ENCODE measurements around the gene MIDN. TPM values are rescaled to one million over a fixed set of nuclear protein-coding genes. Genes with fewer than 3 reads are reported as not detected.
"Not testable (repeated sequence)": the region's sequence is repeated elsewhere in the genome, so short reads cannot be mapped to it uniquely, and the experiment has no call there.

MIDN gene
- total and polyA plus RNA-seq, 12 donors, result 8.6 to 189 (median 59.9) TPM

DNA sequence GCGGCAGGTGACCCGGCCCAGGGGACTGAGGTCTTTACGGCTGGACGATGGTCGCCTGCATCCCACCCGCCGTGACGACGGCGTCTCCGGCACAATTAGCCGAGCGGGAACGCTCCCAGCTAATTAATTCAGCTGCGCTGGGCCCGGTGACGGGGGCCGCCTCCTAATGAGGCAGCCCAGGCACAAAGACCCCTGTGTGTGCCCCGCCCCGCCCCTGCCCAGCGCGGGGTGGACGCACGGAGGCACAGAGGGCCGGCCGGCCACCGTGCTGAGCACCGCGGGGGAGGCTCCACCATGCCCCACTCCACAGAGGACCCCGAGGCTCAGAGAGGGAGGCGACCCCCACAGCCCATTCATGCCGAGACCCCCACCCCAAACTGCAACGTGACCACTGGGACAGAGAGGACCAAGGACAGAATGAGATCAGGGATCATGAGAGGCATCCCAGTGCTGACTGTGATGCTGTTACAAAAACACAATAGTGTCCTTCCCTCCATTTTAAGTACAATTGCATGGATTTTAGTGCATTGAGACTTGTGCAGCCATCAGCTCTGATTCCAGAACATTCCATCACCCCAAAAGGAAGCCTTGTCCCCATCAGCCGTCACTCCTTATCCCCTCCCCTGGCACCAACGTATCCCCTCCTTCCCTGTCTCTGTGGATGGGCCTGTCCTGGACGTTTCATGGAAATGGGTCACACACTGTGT lies 54.3 kb downstream of the MIDN start:
- Histone ChIP-seq H3K27ac (no peak overlapping the region), H3K27me3 (no peaks in the 10 kb centered on the region), H3K4me3 (no peak overlapping the region), H3K4me1 (replicated peaks in 1 of 2) (no peaks in the 10 kb centered on the region), H3K36me3 (replicated peaks in 1 of 2) (no peaks in the 10 kb centered on the region), H3K9me3 (replicated peaks in 1 of 3) (no peaks in the 10 kb centered on the region)
- WGBS, 4 donors, result 39 to 71% (median 57%) methylated on average over 5 to 36 of the region's 36 CpGs
- no peak for DNase-seq
- TF ChIP-seq, protein P1, sequence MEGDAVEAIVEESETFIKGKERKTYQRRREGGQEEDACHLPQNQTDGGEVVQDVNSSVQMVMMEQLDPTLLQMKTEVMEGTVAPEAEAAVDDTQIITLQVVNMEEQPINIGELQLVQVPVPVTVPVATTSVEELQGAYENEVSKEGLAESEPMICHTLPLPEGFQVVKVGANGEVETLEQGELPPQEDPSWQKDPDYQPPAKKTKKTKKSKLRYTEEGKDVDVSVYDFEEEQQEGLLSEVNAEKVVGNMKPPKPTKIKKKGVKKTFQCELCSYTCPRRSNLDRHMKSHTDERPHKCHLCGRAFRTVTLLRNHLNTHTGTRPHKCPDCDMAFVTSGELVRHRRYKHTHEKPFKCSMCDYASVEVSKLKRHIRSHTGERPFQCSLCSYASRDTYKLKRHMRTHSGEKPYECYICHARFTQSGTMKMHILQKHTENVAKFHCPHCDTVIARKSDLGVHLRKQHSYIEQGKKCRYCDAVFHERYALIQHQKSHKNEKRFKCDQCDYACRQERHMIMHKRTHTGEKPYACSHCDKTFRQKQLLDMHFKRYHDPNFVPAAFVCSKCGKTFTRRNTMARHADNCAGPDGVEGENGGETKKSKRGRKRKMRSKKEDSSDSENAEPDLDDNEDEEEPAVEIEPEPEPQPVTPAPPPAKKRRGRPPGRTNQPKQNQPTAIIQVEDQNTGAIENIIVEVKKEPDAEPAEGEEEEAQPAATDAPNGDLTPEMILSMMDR (IDR thresholded peaks at IDR 0.05), result no peak
- no peak for TF ChIP-seq POLR2A (IDR thresholded peaks at IDR 0.05)
- intact Hi-C loops (cut with DNase I), result no loop called here

DNA sequence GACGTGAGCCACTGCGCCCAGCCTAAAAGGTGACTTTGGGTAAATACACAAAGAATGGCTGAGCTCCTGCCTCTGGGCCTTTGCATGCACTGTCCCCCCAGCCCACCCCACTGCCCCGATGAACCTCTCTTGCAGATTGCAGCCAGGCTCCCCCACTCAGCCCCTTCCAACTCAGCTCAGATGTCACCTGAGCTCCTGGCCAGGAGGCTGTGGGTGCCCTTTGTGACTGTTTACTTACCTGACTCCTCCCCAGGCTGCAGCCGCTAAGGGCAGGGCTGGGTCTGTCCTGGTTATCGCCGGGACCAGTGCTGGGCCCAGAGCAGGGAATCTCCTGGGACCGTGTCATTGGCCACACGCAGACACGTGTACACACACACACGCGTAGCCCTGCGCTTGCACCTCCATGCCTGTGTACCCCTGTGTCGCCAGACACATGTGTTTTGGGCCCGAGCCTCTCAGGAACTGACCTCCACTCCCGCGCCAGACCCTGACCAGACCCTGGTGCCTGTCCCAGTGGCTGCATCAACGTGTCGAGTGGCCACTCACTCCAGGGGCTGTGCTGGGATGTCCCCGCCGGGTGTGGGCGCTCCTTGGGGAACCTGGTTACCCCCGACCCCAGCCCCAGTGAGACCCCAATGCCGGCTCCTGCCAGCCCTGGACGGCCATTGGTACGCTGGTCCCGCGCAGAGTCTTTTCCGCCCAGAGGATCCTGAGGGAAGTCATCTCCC lies 56.0 kb downstream of the MIDN start:
- H3K4me3 ChIP-seq, result no peak overlapping the region
- no peak for TF ChIP-seq POLR2A (IDR thresholded peaks at IDR 0.05)
- TF ChIP-seq, protein P1 (IDR thresholded peaks at IDR 0.05), result no peak
- intact Hi-C loops (cut with DNase I), result no loop called here
- H3K27me3 ChIP-seq, result peaks cover 2% of the 10 kb centered on the region
- H3K9me3 ChIP-seq (replicated peaks in 1 of 3), result no peaks in the 10 kb centered on the region
- no peaks in the 10 kb centered on the region for H3K36me3 ChIP-seq (replicated peaks in 1 of 2)
- H3K27ac ChIP-seq, result no peak overlapping the region
- DNase-seq, result no peak
- 92 to 94% (median 93%) methylated on average over 15 to 28 of the region's 28 CpGs for WGBS, 4 donors
- no peaks in the 10 kb centered on the region for H3K4me1 ChIP-seq (replicated peaks in 1 of 2)

DNA sequence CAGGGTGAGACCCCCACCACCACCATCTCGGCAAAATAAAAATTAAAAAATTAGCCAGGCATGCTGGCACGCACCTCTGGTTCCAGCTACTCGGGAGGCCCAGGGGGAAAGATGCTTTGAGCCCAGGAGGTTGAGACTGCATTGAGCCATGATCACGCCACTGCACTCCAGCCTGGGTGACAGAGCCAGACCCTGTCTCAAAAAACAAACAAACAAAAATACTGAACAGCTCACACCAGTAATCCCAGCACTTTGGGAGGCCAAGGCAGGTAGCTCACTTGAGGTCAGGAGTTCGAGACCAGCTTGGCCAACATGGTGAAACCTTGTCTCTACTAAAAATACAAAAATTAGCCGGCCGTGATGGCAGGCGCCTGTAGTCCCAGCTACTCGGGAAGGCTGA lies 57.0 kb downstream of the MIDN start:
- DNase-seq; H3K27me3 ChIP-seq; intact Hi-C loops (cut with DNase I); H3K27ac ChIP-seq; H3K9me3 ChIP-seq (replicated peaks in 1 of 3); H3K36me3 ChIP-seq (replicated peaks in 1 of 2); H3K4me3 ChIP-seq; H3K4me1 ChIP-seq (replicated peaks in 1 of 2): not testable (repeated sequence)
- WGBS, 4 donors, result 80 to 86% (median 83%) methylated on average over 9 of the region's 9 CpGs

DNA sequence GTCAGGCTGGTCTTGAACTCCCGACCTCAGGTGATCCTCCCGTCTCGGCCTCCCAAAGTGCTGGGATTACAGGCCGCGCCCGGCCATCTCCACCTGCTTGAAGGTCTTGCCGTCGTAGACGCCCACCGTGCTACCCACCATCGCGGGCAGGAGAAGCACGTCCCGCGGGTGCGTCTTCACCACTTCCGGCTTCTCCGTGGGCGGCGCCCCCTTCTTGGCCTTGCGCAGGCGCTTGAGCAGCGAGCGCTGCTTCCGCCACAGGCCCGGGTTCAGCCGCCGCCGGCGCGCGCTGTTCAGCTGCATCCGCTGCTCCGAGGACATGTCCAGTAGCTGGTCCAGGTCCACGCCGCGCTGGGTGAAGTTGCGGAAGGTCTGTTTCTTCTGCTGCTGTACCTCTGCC lies 58.9 kb downstream of the MIDN start:
- H3K27me3 ChIP-seq, result peaks cover 11% of the 10 kb centered on the region
- no peak for DNase-seq
- 90 to 92% (median 91%) methylated on average over 21 to 38 of the region's 38 CpGs for WGBS, 4 donors
- no peak overlapping the region for H3K27ac ChIP-seq
- no peaks in the 10 kb centered on the region for H3K36me3 ChIP-seq (replicated peaks in 1 of 2)
- H3K4me3 ChIP-seq, result no peak overlapping the region
- TF ChIP-seq, protein P1 (IDR thresholded peaks at IDR 0.05), result no peak
- TF ChIP-seq POLR2A (IDR thresholded peaks at IDR 0.05), result no peak
- no peaks in the 10 kb centered on the region for H3K9me3 ChIP-seq (replicated peaks in 1 of 3)
- H3K4me1 ChIP-seq (replicated peaks in 1 of 2), result no peaks in the 10 kb centered on the region
- intact Hi-C loops (cut with DNase I), result no loop called here

All from adrenal gland (tissue), 12 donors.